ENCODE results near the gene DICER1. TPM values are rescaled to one million over a fixed set of nuclear protein-coding genes. Genes with fewer than 3 reads are reported as not detected.

Gene DICER1
- total RNA-seq, 2 experiments from 2014 or later = 38.1 to 42.3 TPM

GRCh38 chr14:95087619-95088018, 69.7 kb downstream of the DICER1 start:
- CTCF ChIA-PET = no interaction called here
- no peak for DNase-seq
- Mint-ChIP-seq H3K4me3 (no peak overlapping the region), H3K27me3 (ENCODE audit: low read depth) (no peaks in the 10 kb centered on the region), H3K36me3 (ENCODE audit: low read depth) (peaks cover 20% of the 10 kb centered on the region), H3K27ac (no peak overlapping the region), H3K9me3 (no peaks in the 10 kb centered on the region), H3K4me1 (ENCODE audit: low read depth) (no peaks in the 10 kb centered on the region)
- intact Hi-C loops (cut with micrococcal nuclease) = loop anchor here (2.0 kb wide), 1 partner anchor 15 kb away; no protein-coding TSS in a partner anchor

DNA sequence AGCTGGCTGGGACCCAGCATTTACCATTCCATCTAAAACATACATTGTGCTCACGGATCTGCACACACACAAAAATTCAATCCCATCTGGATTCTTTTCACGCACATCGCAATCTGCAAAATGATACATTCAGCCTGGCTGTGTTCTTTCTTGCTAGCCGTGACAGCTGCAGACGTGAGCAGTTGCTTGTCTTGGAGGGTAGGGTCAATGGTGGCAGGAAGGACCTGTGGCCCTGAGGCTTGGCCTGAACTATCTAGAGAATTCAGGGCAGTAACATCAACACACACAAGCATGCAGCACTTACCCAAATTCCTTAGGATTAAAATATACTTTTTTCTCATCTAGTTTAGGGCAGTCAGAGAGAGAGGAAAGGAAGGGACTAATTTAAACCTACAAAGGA, 72.0 kb downstream of the DICER1 start:
- DNase-seq = no peak
- Mint-ChIP-seq H3K36me3 (ENCODE audit: low read depth) (peaks cover 14% of the 10 kb centered on the region), H3K27me3 (ENCODE audit: low read depth) (no peaks in the 10 kb centered on the region), H3K4me3 (no peak overlapping the region), H3K4me1 (ENCODE audit: low read depth) (no peaks in the 10 kb centered on the region), H3K9me3 (no peaks in the 10 kb centered on the region), H3K27ac (no peak overlapping the region)
- CTCF ChIA-PET = no interaction called here
- intact Hi-C loops (cut with micrococcal nuclease) = no loop called here

GRCh38 chr14:95078867-95079266, 78.5 kb downstream of the DICER1 start:
- intact Hi-C loops (cut with micrococcal nuclease) = no loop called here
- Mint-ChIP-seq H3K27me3 (ENCODE audit: low read depth) (no peaks in the 10 kb centered on the region), H3K4me3 (no peak overlapping the region), H3K9me3 (no peaks in the 10 kb centered on the region), H3K36me3 (ENCODE audit: low read depth) (no peaks in the 10 kb centered on the region), H3K4me1 (ENCODE audit: low read depth) (no peaks in the 10 kb centered on the region), H3K27ac (no peak overlapping the region)
- CTCF ChIA-PET = no interaction called here
- DNase-seq = no peak

- H3K36me3 Mint-ChIP-seq (ENCODE audit: low read depth) = no peaks in the 10 kb centered on the region
- no peaks in the 10 kb centered on the region for H3K9me3 Mint-ChIP-seq
- H3K4me1 Mint-ChIP-seq (ENCODE audit: low read depth) = no peaks in the 10 kb centered on the region
- H3K27ac Mint-ChIP-seq = no peak overlapping the region
- CTCF ChIA-PET = no interaction called here
- H3K27me3 Mint-ChIP-seq (ENCODE audit: low read depth) = peaks cover 4% of the 10 kb centered on the region
- intact Hi-C loops (cut with micrococcal nuclease) = no loop called here
- DNase-seq = no peak
- H3K4me3 Mint-ChIP-seq = no peak overlapping the region
Observed at GRCh38 chr14:95077345-95077744, 80.0 kb downstream of the DICER1 start.

- intact Hi-C loops (cut with micrococcal nuclease) = no loop called here
- no peak for DNase-seq
- H3K9me3 Mint-ChIP-seq = no peaks in the 10 kb centered on the region
- no peak overlapping the region for H3K4me3 Mint-ChIP-seq
- CTCF ChIA-PET = no interaction called here
- peaks cover 4% of the 10 kb centered on the region for H3K27me3 Mint-ChIP-seq (ENCODE audit: low read depth)
- H3K36me3 Mint-ChIP-seq (ENCODE audit: low read depth) = no peaks in the 10 kb centered on the region
- no peaks in the 10 kb centered on the region for H3K4me1 Mint-ChIP-seq (ENCODE audit: low read depth)
- no peak overlapping the region for H3K27ac Mint-ChIP-seq
Observed at GRCh38 chr14:95075789-95076188, 81.5 kb downstream of the DICER1 start.

GRCh38 chr14:95073947-95074346, 83.4 kb downstream of the DICER1 start:
- CTCF ChIA-PET = interaction anchor here (0.6 kb wide), 1 partner anchor 275 kb away, joined by 4 read pairs; no protein-coding TSS in a partner anchor
- Mint-ChIP-seq H3K27ac (no peak overlapping the region), H3K9me3 (no peaks in the 10 kb centered on the region)

GRCh38 chr14:95072310-95072905, 84.9 kb downstream of the DICER1 start:
- CTCF ChIA-PET = no interaction called here
- Mint-ChIP-seq H3K27me3 (ENCODE audit: low read depth) (peaks cover 4% of the 10 kb centered on the region), H3K4me1 (ENCODE audit: low read depth) (no peaks in the 10 kb centered on the region), H3K9me3 (no peaks in the 10 kb centered on the region), H3K4me3 (no peak overlapping the region), H3K36me3 (ENCODE audit: low read depth) (no peaks in the 10 kb centered on the region), H3K27ac (no peak overlapping the region)
- no peak for DNase-seq
- intact Hi-C loops (cut with micrococcal nuclease) = no loop called here

More at GRCh38 chr14:95073947-95074346, 83.4 kb downstream of the DICER1 start:
- intact Hi-C loops (cut with micrococcal nuclease) = no loop called here
- Mint-ChIP-seq H3K4me3 (no peak overlapping the region), H3K27me3 (ENCODE audit: low read depth) (peaks cover 4% of the 10 kb centered on the region), H3K4me1 (ENCODE audit: low read depth) (no peaks in the 10 kb centered on the region), H3K36me3 (ENCODE audit: low read depth) (no peaks in the 10 kb centered on the region)
- no peak for DNase-seq

DNA sequence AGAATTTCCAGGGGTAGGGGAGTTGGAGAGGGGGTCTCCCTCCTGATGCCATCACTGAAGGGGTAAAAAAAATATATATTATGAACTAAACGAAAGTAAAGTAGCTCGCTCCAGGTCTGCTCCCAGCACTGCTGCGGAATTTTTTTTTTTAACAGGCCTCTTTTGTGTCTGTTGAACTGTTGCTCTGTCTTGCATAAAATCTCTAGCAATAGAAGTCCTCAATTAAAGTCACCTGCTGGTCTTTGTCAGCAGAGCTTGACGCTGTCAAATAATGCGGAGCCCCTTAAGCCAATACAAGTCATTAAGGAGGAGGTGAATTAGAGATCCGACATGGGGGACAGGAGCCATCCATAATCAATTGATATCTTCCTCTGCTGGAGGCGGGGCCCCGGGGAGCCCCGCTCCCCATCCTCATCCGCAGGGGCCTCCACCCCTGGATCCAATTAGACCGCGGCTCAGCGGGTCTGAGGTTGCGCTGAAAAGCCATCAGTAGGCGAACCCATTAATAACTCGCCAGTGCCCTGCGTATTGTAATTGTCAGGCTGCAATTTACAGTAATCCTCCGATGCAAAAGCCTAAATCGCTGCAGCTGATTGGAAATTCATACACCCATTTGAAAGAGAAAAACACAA, 85.6 kb downstream of the DICER1 start:
- CTCF ChIA-PET = interaction anchor here (0.7 kb wide), 1 partner anchor 360 kb away, joined by 3 read pairs; no protein-coding TSS in a partner anchor
- H3K9me3 Mint-ChIP-seq = no peaks in the 10 kb centered on the region
- intact Hi-C loops (cut with micrococcal nuclease) = no loop called here

DNA sequence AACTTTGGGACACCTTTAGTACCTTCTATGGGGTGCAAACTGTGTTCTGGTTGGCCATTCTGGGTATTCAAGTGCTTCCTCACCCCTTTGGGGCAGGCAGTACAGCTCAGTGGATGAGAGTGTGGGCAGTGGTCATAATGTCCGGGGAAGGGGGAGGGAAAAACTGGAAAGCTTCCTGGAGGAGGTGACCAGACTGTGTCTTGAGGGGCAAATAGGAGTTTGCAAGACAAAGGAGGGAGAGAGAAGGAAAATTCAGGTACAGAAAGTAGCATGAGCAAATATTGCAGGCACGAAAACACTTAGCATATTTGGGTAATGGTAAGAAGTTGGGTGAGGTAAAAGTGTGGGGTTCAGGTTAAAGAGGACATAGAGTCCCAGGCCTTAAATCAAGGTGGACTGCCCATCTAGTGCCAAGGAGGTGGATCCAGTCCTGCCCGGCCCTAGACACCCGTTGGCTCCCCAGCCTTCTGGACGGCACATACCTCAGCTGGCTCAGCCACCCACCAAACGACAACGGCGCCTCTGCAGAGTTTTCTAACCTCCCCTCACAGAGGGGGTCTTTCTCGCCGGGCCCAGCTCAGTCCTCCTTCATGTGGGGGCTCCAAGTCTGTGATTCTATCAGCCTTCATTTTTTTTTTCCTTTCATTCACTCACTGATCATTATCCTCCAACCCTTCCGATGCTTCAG, 86.4 kb downstream of the DICER1 start:
- H3K9me3 Mint-ChIP-seq = no peaks in the 10 kb centered on the region
- no peaks in the 10 kb centered on the region for H3K36me3 Mint-ChIP-seq (ENCODE audit: low read depth)
- H3K27me3 Mint-ChIP-seq (ENCODE audit: low read depth) = peaks cover 4% of the 10 kb centered on the region
- CTCF ChIA-PET = interaction anchor here (0.7 kb wide), 1 partner anchor 361 kb away, joined by 3 read pairs; no protein-coding TSS in a partner anchor
- no peak overlapping the region for H3K4me3 Mint-ChIP-seq
- H3K27ac Mint-ChIP-seq = no peak overlapping the region
- intact Hi-C loops (cut with micrococcal nuclease) = no loop called here
- no peaks in the 10 kb centered on the region for H3K4me1 Mint-ChIP-seq (ENCODE audit: low read depth)
- DNase-seq = no peak

More for the DNA sequence above, 85.6 kb downstream of the DICER1 start:
- Mint-ChIP-seq H3K36me3 (ENCODE audit: low read depth) (no peaks in the 10 kb centered on the region), H3K27ac (no peak overlapping the region), H3K4me3 (no peak overlapping the region), H3K27me3 (ENCODE audit: low read depth) (peaks cover 4% of the 10 kb centered on the region), H3K4me1 (ENCODE audit: low read depth) (no peaks in the 10 kb centered on the region)
- DNase-seq = no peak

- H3K4me3 Mint-ChIP-seq = no peak overlapping the region
- H3K27me3 Mint-ChIP-seq (ENCODE audit: low read depth) = peaks cover 4% of the 10 kb centered on the region
- CTCF ChIA-PET = no interaction called here
- H3K4me1 Mint-ChIP-seq (ENCODE audit: low read depth) = no peaks in the 10 kb centered on the region
- intact Hi-C loops (cut with micrococcal nuclease) = no loop called here
- no peaks in the 10 kb centered on the region for H3K36me3 Mint-ChIP-seq (ENCODE audit: low read depth)
- no peak for DNase-seq
- no peak overlapping the region for H3K27ac Mint-ChIP-seq
- no peaks in the 10 kb centered on the region for H3K9me3 Mint-ChIP-seq
Observed at GRCh38 chr14:95069547-95069946, 87.8 kb downstream of the DICER1 start.

GRCh38 chr14:95069018-95069417, 88.3 kb downstream of the DICER1 start:
- Mint-ChIP-seq H3K9me3 (no peaks in the 10 kb centered on the region), H3K36me3 (ENCODE audit: low read depth) (no peaks in the 10 kb centered on the region), H3K4me1 (ENCODE audit: low read depth) (no peaks in the 10 kb centered on the region)

DNA sequence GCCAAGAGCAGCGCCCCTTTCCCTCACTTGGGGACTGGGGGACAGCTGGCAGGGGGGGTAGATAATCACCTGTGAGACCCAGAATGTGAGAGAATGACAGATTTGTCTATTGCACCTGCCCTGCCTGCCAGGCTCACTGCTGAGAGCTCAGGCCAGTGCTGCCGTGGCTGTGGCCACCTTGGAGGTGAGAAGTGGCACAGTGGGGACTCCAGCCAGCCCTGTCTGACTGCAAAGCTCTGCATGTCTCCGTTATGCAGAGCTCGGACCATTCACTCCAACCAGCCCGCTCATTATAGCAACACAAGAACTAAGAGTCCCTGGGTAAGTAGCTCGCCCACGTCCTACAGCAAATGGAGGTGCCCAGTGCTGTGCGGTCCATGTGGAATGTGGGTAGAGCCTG, 88.8 kb downstream of the DICER1 start:
- no peak overlapping the region for H3K4me3 Mint-ChIP-seq
- H3K4me1 Mint-ChIP-seq (ENCODE audit: low read depth) = no peaks in the 10 kb centered on the region
- H3K9me3 Mint-ChIP-seq = no peaks in the 10 kb centered on the region
- no peak overlapping the region for H3K27ac Mint-ChIP-seq
- DNase-seq = no peak
- intact Hi-C loops (cut with micrococcal nuclease) = no loop called here
- H3K27me3 Mint-ChIP-seq (ENCODE audit: low read depth) = peaks cover 4% of the 10 kb centered on the region
- CTCF ChIA-PET = no interaction called here
- H3K36me3 Mint-ChIP-seq (ENCODE audit: low read depth) = no peaks in the 10 kb centered on the region

More at GRCh38 chr14:95069018-95069417, 88.3 kb downstream of the DICER1 start:
- Mint-ChIP-seq H3K27me3 (ENCODE audit: low read depth) (peaks cover 4% of the 10 kb centered on the region), H3K27ac (no peak overlapping the region), H3K4me3 (no peak overlapping the region)
- no peak for DNase-seq
- intact Hi-C loops (cut with micrococcal nuclease) = no loop called here
- CTCF ChIA-PET = no interaction called here

DNA sequence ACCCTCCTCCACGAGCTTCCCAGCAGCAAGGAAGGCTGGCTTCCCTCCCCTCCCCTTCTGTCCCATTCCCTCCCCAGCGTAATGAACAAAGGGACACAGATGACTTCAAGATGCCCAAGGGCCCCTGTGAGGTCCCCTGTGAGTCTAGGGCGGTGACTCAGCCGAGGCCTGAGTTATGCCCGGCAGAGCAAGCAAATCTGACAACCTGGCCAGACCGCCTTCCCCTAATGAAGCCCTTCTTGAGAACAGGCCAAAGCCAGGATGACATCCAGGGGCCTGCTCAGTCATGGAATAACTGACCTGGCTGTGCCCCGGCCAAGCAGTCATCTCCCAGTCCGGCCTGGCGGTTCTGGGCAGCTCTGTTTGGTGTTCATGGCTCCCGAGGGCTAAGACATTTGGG, 89.2 kb downstream of the DICER1 start:
- Mint-ChIP-seq H3K27ac (no peak overlapping the region), H3K36me3 (ENCODE audit: low read depth) (no peaks in the 10 kb centered on the region)
- DNase-seq = no peak

More for the DNA sequence above, 89.2 kb downstream of the DICER1 start:
- H3K9me3 Mint-ChIP-seq = no peaks in the 10 kb centered on the region
- peaks cover 2% of the 10 kb centered on the region for H3K27me3 Mint-ChIP-seq (ENCODE audit: low read depth)
- CTCF ChIA-PET = no interaction called here
- no peaks in the 10 kb centered on the region for H3K4me1 Mint-ChIP-seq (ENCODE audit: low read depth)
- intact Hi-C loops (cut with micrococcal nuclease) = no loop called here
- H3K4me3 Mint-ChIP-seq = no peak overlapping the region

Measured in activated naive CD4-positive, alpha-beta T cell treated with anti-CD3 and anti-CD28 coated beads for 36 hours (primary cell).